H9 (cell line): ENCODE results near the gene IL17RA. TPM values are rescaled to one million over a fixed set of nuclear protein-coding genes. Genes with fewer than 3 reads are reported as not detected.

Experiments
- DNase-seq: peaks from one replicate; pipeline ENCODE4 v3.0.0-alpha.2; 2017
- H2AFZ ChIP-seq: one replicate; pipeline ENCODE4 v1.6.1; 2013; ENCODE audit warnings: mild to moderate bottlenecking, low read length, control low read depth, moderate library complexity
- H2AK5ac ChIP-seq: 2 replicates; pipeline ENCODE4 v1.6.1; 2013; ENCODE audit warnings: low read length, control low read depth, mixed read lengths; ENCODE audit not compliant: insufficient read length
- H2BK120ac ChIP-seq: one replicate; pipeline ENCODE4 v1.6.1; 2013; ENCODE audit warnings: low read depth, mild to moderate bottlenecking, low read length, control low read depth, inconsistent platforms; ENCODE audit not compliant: poor library complexity, severe bottlenecking
- H2BK12ac ChIP-seq: 2 replicates; pipeline ENCODE4 v1.6.1; 2013; ENCODE audit warnings: low read length, control low read depth, mixed read lengths, low read depth; ENCODE audit not compliant: insufficient read length
- H2BK15ac ChIP-seq: 2 replicates; pipeline ENCODE4 v1.6.1; 2013; ENCODE audit warnings: low read depth, low read length, control low read depth
- H2BK20ac ChIP-seq: one replicate; pipeline ENCODE4 v1.6.1; 2013; ENCODE audit warnings: low read depth, mild to moderate bottlenecking, low read length, control low read depth, inconsistent platforms; ENCODE audit not compliant: poor library complexity, severe bottlenecking
- H2BK5ac ChIP-seq: 2 replicates; pipeline ENCODE4 v1.6.1; 2013; ENCODE audit warnings: low read length, control low read depth, mixed read lengths; ENCODE audit not compliant: insufficient read length
- H3K14ac ChIP-seq: 2 replicates; pipeline ENCODE4 v1.6.1; 2013; ENCODE audit warnings: low read length, control low read depth; ENCODE audit not compliant: insufficient read depth
- H3K18ac ChIP-seq: 2 replicates; pipeline ENCODE4 v1.6.1; 2013; ENCODE audit warnings: low read depth, mild to moderate bottlenecking, mixed read lengths, low read length, control low read depth; ENCODE audit not compliant: insufficient read length
- H3K23ac ChIP-seq: 2 replicates; pipeline ENCODE4 v1.6.1; 2013; ENCODE audit warnings: low read length, control low read depth, mixed read lengths, low read depth; ENCODE audit not compliant: insufficient read length
- H3K23me2 ChIP-seq: 2 replicates; pipeline ENCODE4 v1.6.1; 2013; ENCODE audit warnings: low read depth, mild to moderate bottlenecking, mixed read lengths, low read length, control low read depth; ENCODE audit not compliant: insufficient read length, poor library complexity, severe bottlenecking
- H3K27ac ChIP-seq: 2 replicates; pipeline ENCODE4 v1.5.1; 2013; ENCODE audit warnings: low read length, control low read depth, mixed read lengths, low read depth; ENCODE audit not compliant: insufficient read length
- H3K27me3 ChIP-seq: 2 replicates; pipeline ENCODE4 v1.6.1; 2013; ENCODE audit warnings: low read length, control low read depth, inconsistent platforms; ENCODE audit not compliant: insufficient read depth
- H3K4ac ChIP-seq: 2 replicates; pipeline ENCODE4 v1.6.1; 2013; ENCODE audit warnings: low read depth, mild to moderate bottlenecking, control low read depth, inconsistent platforms, low read length, moderate library complexity
- H3K4me1 ChIP-seq: 2 replicates; pipeline ENCODE4 v1.6.1; 2013; ENCODE audit warnings: low read length, control low read depth, inconsistent platforms; ENCODE audit not compliant: insufficient read depth
- H3K4me2 ChIP-seq: 2 replicates; pipeline ENCODE4 v1.6.1; 2013; ENCODE audit warnings: low read length, control low read depth, mixed read lengths; ENCODE audit not compliant: insufficient read length, insufficient read depth
- H3K56ac ChIP-seq: 2 replicates; pipeline ENCODE4 v1.6.1; 2013; ENCODE audit warnings: low read depth, mild to moderate bottlenecking, mixed read lengths, low read length, control low read depth; ENCODE audit not compliant: insufficient read length
- H3K79me1 ChIP-seq: 2 replicates; pipeline ENCODE4 v1.6.1; 2013; ENCODE audit warnings: low read depth, mild to moderate bottlenecking, moderate library complexity, low read length, control low read depth, inconsistent platforms; ENCODE audit not compliant: insufficient read depth, poor library complexity, severe bottlenecking
- H3K79me2 ChIP-seq: 2 replicates; pipeline ENCODE4 v1.6.1; 2013; ENCODE audit warnings: low read length, control low read depth, inconsistent platforms; ENCODE audit not compliant: insufficient read depth
- H3K9ac ChIP-seq: 2 replicates; pipeline ENCODE4 v1.6.1; 2013; ENCODE audit warnings: low read length, control low read depth, mixed read lengths; ENCODE audit not compliant: insufficient read length; ENCODE audit errors: extremely low read depth
- H3K9me3 ChIP-seq: one replicate; pipeline ENCODE4 v1.6.1; 2013; ENCODE audit warnings: low read depth, low read length, inconsistent platforms; ENCODE audit not compliant: control insufficient read depth
- H3T11ph ChIP-seq: one replicate; pipeline ENCODE4 v1.6.1; 2013; ENCODE audit warnings: mild to moderate bottlenecking, low read length, control low read depth, inconsistent platforms
- H4K20me1 ChIP-seq: one replicate; pipeline ENCODE4 v1.6.1; 2013; ENCODE audit not compliant: control insufficient read depth, insufficient read length, insufficient read depth
- H4K5ac ChIP-seq: 2 replicates; pipeline ENCODE4 v1.6.1; 2013; ENCODE audit warnings: low read depth, mild to moderate bottlenecking, mixed read lengths, low read length, control low read depth; ENCODE audit not compliant: insufficient read length
- H4K8ac ChIP-seq: replicated peaks from 2 replicates; pipeline ENCODE4 v1.6.1; 2013; ENCODE audit warnings: low read length, control low read depth, mixed read lengths, low read depth; ENCODE audit not compliant: insufficient read length
- H4K91ac ChIP-seq: 2 replicates; pipeline ENCODE4 v1.6.1; 2013; ENCODE audit warnings: low read depth, mild to moderate bottlenecking, moderate library complexity, mixed read lengths, low read length, control low read depth; ENCODE audit not compliant: insufficient read length
- H3K27ac Mint-ChIP-seq, 3 experiments: 2 replicates in 2 of 3; 3 replicates in 1 of 3; pipeline ENCODE4 v1.8.0; 2020 to 2021; ENCODE audit warnings: mixed read lengths in 3 of 3, mild to moderate bottlenecking in 1 of 3, moderate library complexity in 1 of 3
- H3K27me3 Mint-ChIP-seq: 2 replicates; pipeline ENCODE4 v1.8.0; 2021; ENCODE audit warnings: low read depth, mild to moderate bottlenecking, moderate library complexity, mixed read lengths
- H3K36me3 Mint-ChIP-seq, 3 experiments: 2 replicates in 2 of 3; 3 replicates in 1 of 3; pipeline ENCODE4 v1.8.0; 2020 to 2021; ENCODE audit warnings: low read depth in 3 of 3, mixed read lengths in 3 of 3; ENCODE audit not compliant: insufficient read depth in 1 of 3
- H3K4me1 Mint-ChIP-seq, 2 experiments: 2 replicates each; pipeline ENCODE4 v1.8.0; 2020; ENCODE audit warnings: mixed read lengths in 2 of 2
- H3K4me3 Mint-ChIP-seq, 2 experiments: 2 replicates in 1 of 2; 3 replicates in 1 of 2; pipeline ENCODE4 v1.8.0; 2020 to 2021; ENCODE audit warnings: mild to moderate bottlenecking in 2 of 2, mixed read lengths in 2 of 2, moderate library complexity in 1 of 2
- H3K9me3 Mint-ChIP-seq, 2 experiments: 2 replicates in 1 of 2; 3 replicates in 1 of 2; pipeline ENCODE4 v1.8.0; 2020; ENCODE audit warnings: mild to moderate bottlenecking in 2 of 2, mixed read lengths in 2 of 2, moderate library complexity in 1 of 2
- CTCF ChIP-seq: fragments of 200-600 bp; sonication (generic); conservative IDR thresholded peaks from 3 replicates; pipeline ENCODE4 v1.8.0; 2021; ENCODE audit warnings: antibody characterized with exemption, mild to moderate bottlenecking
- WGBS: extraction: QIAGEN DNeasy Blood & Tissue Kit; methylation state at CpG from one replicate; pipeline ENCODE4 v1.1.7; 2013; ENCODE audit warnings: missing lambda C conversion rate, low lambda C conversion rate, mixed read lengths; ENCODE audit not compliant: insufficient read length; ENCODE audit errors: extremely low coverage; 5-methylcytosine and 5-hydroxymethylcytosine counted together
- total RNA-seq: library from RNA; stranded (reverse); gene quantifications from 2 replicates; pipeline ENCODE4 v1.2.1, GENCODE V29; 2021

The IL17RA gene
- total RNA-seq, 1 experiment from 2014 or later, result 12.4 TPM

- no peak overlapping the region for H4K5ac ChIP-seq
- H3K4me2 ChIP-seq, result no peak overlapping the region
- H3K23me2 ChIP-seq, result no peaks in the 10 kb centered on the region
- Mint-ChIP-seq H3K27me3 (peaks cover 6% of the 10 kb centered on the region), H3K4me1 (peaks cover 4% of the 10 kb centered on the region in 2 experiments; a peak in 3 of 4 replicates), H3K9me3 (no peaks in the 10 kb centered on the region), H3K36me3 (no peaks in the 10 kb centered on the region), H3K27ac (peak overlapping the region in 1 of 3 experiments; percentile 25; a peak in 1 of 7 replicates), H3K4me3 (no peak overlapping the region)
- DNase-seq, result no peak
- H3K18ac ChIP-seq, result no peak overlapping the region
- no peak overlapping the region for H3K56ac ChIP-seq
- no peaks in the 10 kb centered on the region; the same call in 1 of the 2 replicates for H3K27me3 ChIP-seq
- H2AFZ ChIP-seq, result no peak overlapping the region
- H2AK5ac ChIP-seq, result no peak overlapping the region
- H3T11ph ChIP-seq, result no peak overlapping the region
- no peaks in the 10 kb centered on the region for H3K4me1 ChIP-seq
- no peak overlapping the region for H2BK5ac ChIP-seq
- H2BK15ac ChIP-seq, result no peak overlapping the region
- H2BK120ac ChIP-seq, result no peak overlapping the region
- H3K79me1 ChIP-seq, result no peaks in the 10 kb centered on the region
- no peaks in the 10 kb centered on the region for H4K20me1 ChIP-seq
- H3K14ac ChIP-seq, result no peak overlapping the region
- H2BK20ac ChIP-seq, result no peak overlapping the region
- H3K23ac ChIP-seq, result no peak overlapping the region
- no peak overlapping the region for H4K91ac ChIP-seq
- TF ChIP-seq CTCF, result no peak
- no peak overlapping the region for H3K27ac ChIP-seq
- H3K9me3 ChIP-seq, result no peaks in the 10 kb centered on the region
- H2BK12ac ChIP-seq, result no peak overlapping the region
- WGBS, result no CpG with 5 or more reads among the region's 7 CpGs
- no peak overlapping the region for H3K9ac ChIP-seq
- H3K79me2 ChIP-seq, result no peaks in the 10 kb centered on the region
- H3K4ac ChIP-seq, result no peak overlapping the region
- no peak overlapping the region for H4K8ac ChIP-seq
Observed at GRCh38 chr22:17065433-17065832, 19.4 kb upstream of the IL17RA start.
